GM12872 (cell line): Measurements from ENCODE around the gene ACACA.

ENCODE experiments used
- CTCF ChIP-seq: IDR thresholded peaks from 3 replicates; pipeline ENCODE4 v1.5.1; 2011; ENCODE audit warnings: low read depth, mild to moderate bottlenecking, low read length, moderate library complexity; ENCODE audit not compliant: insufficient read depth

Gene ACACA

DNA sequence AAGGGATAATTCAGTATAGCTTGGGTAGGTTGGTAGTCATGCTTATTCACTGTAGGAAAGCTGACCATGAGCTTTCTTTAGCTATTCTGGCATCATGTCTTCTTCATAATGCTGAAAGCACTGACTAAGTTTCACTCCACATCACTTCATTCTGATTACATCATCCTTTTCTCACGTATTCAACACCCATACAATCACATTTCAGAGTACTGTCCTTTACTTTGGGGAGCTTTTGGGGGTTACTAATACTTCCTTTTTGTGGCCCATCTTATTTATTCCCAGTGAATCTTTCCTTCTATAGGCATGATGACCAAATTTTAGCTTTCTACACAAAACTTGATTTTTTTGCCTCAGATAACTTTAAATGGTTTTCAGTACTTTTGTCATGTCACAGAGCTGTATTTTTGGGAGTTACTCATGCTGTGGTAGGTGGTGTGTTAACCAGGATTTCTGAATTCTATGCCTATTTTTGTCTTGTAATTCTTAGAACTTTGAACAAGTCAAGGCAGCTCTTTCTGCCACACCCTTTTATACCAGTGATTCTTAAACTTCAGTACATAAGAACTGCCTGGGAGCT is 23.5 kb upstream of the ACACA start:
- no peak for TF ChIP-seq CTCF

DNA sequence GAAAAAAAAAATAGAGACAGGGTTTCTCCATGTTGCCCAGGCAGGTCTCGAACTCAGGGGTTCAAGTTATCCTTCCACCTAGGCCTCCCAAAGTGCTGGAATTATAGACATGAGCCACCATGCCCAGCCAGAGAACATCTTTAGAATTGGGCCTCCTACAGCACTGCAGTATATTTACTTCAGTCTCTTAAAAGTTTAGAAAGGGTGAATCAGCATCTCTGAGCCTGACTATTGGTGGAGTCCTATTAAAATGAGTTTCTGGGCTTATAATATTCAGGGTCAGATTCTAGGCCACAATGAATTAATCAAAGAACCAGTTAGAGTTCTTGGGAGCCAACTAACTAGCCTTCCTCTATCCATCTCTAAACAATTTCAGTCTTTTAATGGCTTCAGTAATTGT is 22.8 kb upstream of the ACACA start:
- TF ChIP-seq CTCF: no peak

- no peak for TF ChIP-seq CTCF
Measured at GRCh38 chr17:37429039-37429438, 22.4 kb upstream of the ACACA start.

- TF ChIP-seq CTCF: no peak
Measured at GRCh38 chr17:37425268-37425667, 18.6 kb upstream of the ACACA start.

GRCh38 chr17:37422971-37423625 is 16.5 kb upstream of the ACACA start:
- TF ChIP-seq CTCF: no peak

GRCh38 chr17:37417852-37418251 is 11.2 kb upstream of the ACACA start:
- no peak for TF ChIP-seq CTCF

GRCh38 chr17:37413875-37414519 is 7.4 kb upstream of the ACACA start:
- peak; percentile 20; the same call in 1 of the 3 replicates for TF ChIP-seq CTCF
